CD1c-positive myeloid dendritic cell (primary cell): ENCODE measurements around the gene DNAJC1.

Experiments
- DNase-seq: peaks from one replicate; pipeline ENCODE4 v3.0.0-alpha.2; 2016; ENCODE audit errors: extremely low spot score

The DNAJC1 gene

GRCh38 chr10:21759232-21759631 lies 244.3 kb downstream of the DNAJC1 start:
- no peak for DNase-seq

GRCh38 chr10:21758696-21759095 lies 244.8 kb downstream of the DNAJC1 start:
- no peak for DNase-seq

- DNase-seq: no peak
Measured at GRCh38 chr10:21758239-21758638, 245.3 kb downstream of the DNAJC1 start.

GRCh38 chr10:21757185-21757901 lies 246.2 kb downstream of the DNAJC1 start:
- DNase-seq: no peak

- no peak for DNase-seq
Measured at GRCh38 chr10:21756707-21757106, 246.8 kb downstream of the DNAJC1 start.

GRCh38 chr10:21754410-21755011 lies 249.0 kb downstream of the DNAJC1 start:
- DNase-seq: no peak

GRCh38 chr10:21753497-21754270 lies 249.8 kb downstream of the DNAJC1 start:
- no peak for DNase-seq

- DNase-seq: no peak
Measured at GRCh38 chr10:21751341-21752310, 251.9 kb downstream of the DNAJC1 start.

- DNase-seq: no peak
Measured at GRCh38 chr10:21750424-21750823, 253.1 kb downstream of the DNAJC1 start.

GRCh38 chr10:21749788-21750187 lies 253.7 kb downstream of the DNAJC1 start:
- DNase-seq: no peak

GRCh38 chr10:21747809-21748208 lies 255.7 kb downstream of the DNAJC1 start:
- no peak for DNase-seq

- no peak for DNase-seq
Measured at GRCh38 chr10:21746118-21746517, 257.4 kb downstream of the DNAJC1 start.

GRCh38 chr10:21744223-21744622 lies 259.3 kb downstream of the DNAJC1 start:
- no peak for DNase-seq

- DNase-seq: no peak
Measured at GRCh38 chr10:21742740-21743412, 260.7 kb downstream of the DNAJC1 start.

GRCh38 chr10:21740989-21741388 lies 262.5 kb downstream of the DNAJC1 start:
- peak; percentile 12 for DNase-seq

- no peak for DNase-seq
Measured at GRCh38 chr10:21737106-21737505, 266.4 kb downstream of the DNAJC1 start.

- DNase-seq: no peak
Measured at GRCh38 chr10:21733710-21734109, 269.8 kb downstream of the DNAJC1 start.

- DNase-seq: peak; percentile 43
Measured at GRCh38 chr10:21732067-21732772, 271.3 kb downstream of the DNAJC1 start.

GRCh38 chr10:21728618-21729017 lies 274.9 kb downstream of the DNAJC1 start:
- no peak for DNase-seq

GRCh38 chr10:21727452-21728168 lies 275.9 kb downstream of the DNAJC1 start:
- DNase-seq: no peak
